Measurements from ENCODE around the gene DHX34. TPM values are rescaled to one million over a fixed set of nuclear protein-coding genes. Genes with fewer than 3 reads are reported as not detected.

The DHX34 gene
- total and polyA plus RNA-seq, 11 donors, result 3.7 to 13.3 (median 6.7) TPM

DNA sequence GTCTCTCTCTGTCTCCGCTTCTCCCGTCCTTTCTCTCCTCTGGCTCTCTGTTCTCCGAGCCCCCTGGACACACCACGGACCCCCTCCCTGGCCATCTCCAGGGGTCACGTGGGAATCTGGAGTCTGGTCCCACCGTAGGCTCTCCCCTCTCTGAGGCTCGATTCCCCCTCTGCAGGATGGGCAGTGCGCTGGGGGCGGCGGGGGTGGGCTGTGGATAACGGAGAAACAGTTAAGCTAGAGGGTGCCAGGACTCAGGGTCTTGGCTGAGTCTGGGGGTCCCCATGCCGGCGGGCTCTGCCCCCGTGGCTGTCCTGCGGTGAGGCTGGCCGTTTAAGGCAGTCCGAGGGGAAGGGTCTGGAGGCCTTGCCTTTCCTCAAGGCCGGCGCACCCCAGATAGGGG lies 70.7 kb downstream of the DHX34 start:
- TF ChIP-seq, protein P1, sequence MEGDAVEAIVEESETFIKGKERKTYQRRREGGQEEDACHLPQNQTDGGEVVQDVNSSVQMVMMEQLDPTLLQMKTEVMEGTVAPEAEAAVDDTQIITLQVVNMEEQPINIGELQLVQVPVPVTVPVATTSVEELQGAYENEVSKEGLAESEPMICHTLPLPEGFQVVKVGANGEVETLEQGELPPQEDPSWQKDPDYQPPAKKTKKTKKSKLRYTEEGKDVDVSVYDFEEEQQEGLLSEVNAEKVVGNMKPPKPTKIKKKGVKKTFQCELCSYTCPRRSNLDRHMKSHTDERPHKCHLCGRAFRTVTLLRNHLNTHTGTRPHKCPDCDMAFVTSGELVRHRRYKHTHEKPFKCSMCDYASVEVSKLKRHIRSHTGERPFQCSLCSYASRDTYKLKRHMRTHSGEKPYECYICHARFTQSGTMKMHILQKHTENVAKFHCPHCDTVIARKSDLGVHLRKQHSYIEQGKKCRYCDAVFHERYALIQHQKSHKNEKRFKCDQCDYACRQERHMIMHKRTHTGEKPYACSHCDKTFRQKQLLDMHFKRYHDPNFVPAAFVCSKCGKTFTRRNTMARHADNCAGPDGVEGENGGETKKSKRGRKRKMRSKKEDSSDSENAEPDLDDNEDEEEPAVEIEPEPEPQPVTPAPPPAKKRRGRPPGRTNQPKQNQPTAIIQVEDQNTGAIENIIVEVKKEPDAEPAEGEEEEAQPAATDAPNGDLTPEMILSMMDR (IDR thresholded peaks at IDR 0.05), result no peak
- TF ChIP-seq POLR2A (IDR thresholded peaks at IDR 0.05), result no peak
- DNase-seq, result peak in 1 of 5 donors; percentile 28
- no peak overlapping the region for H3K4me3 ChIP-seq
- peaks cover 0 to 22% (median 0%) of the 10 kb centered on the region in 12 donors for H3K4me1 ChIP-seq
- H3K27me3 ChIP-seq, result peaks cover 15 to 83% (median 73%) of the 10 kb centered on the region in 9 donors
- H3K36me3 ChIP-seq, result no peaks in the 10 kb centered on the region
- intact Hi-C loops (cut with DNase I), result loop anchor here in 1 of 10 donors (10.0 kb wide), 1 partner anchor 125 kb away; no protein-coding TSS in a partner anchor
- no peak for ATAC-seq
- H3K9me3 ChIP-seq, result no peaks in the 10 kb centered on the region
- H3K27ac ChIP-seq, result no peak overlapping the region
- WGBS, 4 donors, result 8 to 19% (median 11%) methylated on average over 15 to 19 of the region's 19 CpGs

GRCh38 chr19:47421244-47421786 lies 72.2 kb downstream of the DHX34 start:
- 6 to 10% (median 7%) methylated on average over 11 to 16 of the region's 16 CpGs for WGBS, 4 donors
- Histone ChIP-seq H3K4me1 (peaks cover 0 to 22% (median 0%) of the 10 kb centered on the region in 12 donors), H3K27me3 (peaks cover 12 to 89% (median 72%) of the 10 kb centered on the region in 9 donors), H3K36me3 (no peaks in the 10 kb centered on the region), H3K9me3 (no peaks in the 10 kb centered on the region), H3K27ac (no peak overlapping the region), H3K4me3 (no peak overlapping the region)
- DNase-seq, result no peak
- intact Hi-C loops (cut with DNase I), result loop anchor here in 1 of 10 donors (10.0 kb wide), 1 partner anchor 127 kb away; no protein-coding TSS in a partner anchor
- no peak for ATAC-seq
- TF ChIP-seq, protein P1 (IDR thresholded peaks at IDR 0.05), result no peak
- no peak for TF ChIP-seq POLR2A (IDR thresholded peaks at IDR 0.05)

DNA sequence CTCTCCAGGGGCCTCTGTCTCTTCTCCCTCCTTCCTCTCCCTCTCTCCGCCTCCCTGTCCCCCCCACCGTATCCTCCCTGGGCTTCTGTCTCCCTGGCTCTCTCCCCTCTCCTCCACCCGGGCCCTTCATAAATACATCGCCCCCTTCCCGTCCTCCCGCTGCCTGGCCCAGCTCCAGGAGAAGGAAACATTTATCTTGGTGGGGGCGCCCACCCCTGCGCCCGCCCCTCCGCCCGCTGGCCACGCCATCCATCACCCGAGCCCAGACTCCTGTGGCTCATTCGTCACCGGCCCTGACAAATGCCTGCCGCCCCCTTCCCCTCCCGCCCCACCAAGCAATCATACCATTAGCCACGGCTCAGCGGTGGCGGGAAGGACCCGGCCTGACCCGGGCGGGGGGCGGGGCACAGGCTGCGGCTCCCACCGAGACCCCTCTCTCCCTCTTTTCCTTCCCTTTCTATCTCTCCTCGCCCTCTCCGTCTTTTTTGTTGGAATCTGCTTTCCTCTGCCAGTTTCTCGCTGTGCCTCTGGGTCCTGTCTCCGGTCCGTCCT lies 72.8 kb downstream of the DHX34 start:
- no peak for TF ChIP-seq POLR2A (IDR thresholded peaks at IDR 0.05)
- TF ChIP-seq, protein P1 (IDR thresholded peaks at IDR 0.05), result no peak
- intact Hi-C loops (cut with DNase I), result loop anchor here in 1 of 10 donors (10.0 kb wide), 1 partner anchor 127 kb away; no protein-coding TSS in a partner anchor
- Histone ChIP-seq H3K36me3 (no peaks in the 10 kb centered on the region), H3K27ac (no peak overlapping the region), H3K4me3 (no peak overlapping the region), H3K9me3 (no peaks in the 10 kb centered on the region), H3K27me3 (peaks cover 12 to 87% (median 66%) of the 10 kb centered on the region in 9 donors), H3K4me1 (peaks cover 0 to 22% (median 0%) of the 10 kb centered on the region in 12 donors)
- WGBS, 4 donors, result 2 to 4% (median 2%) methylated on average over 31 of the region's 31 CpGs
- no peak for ATAC-seq
- no peak for DNase-seq

DNA sequence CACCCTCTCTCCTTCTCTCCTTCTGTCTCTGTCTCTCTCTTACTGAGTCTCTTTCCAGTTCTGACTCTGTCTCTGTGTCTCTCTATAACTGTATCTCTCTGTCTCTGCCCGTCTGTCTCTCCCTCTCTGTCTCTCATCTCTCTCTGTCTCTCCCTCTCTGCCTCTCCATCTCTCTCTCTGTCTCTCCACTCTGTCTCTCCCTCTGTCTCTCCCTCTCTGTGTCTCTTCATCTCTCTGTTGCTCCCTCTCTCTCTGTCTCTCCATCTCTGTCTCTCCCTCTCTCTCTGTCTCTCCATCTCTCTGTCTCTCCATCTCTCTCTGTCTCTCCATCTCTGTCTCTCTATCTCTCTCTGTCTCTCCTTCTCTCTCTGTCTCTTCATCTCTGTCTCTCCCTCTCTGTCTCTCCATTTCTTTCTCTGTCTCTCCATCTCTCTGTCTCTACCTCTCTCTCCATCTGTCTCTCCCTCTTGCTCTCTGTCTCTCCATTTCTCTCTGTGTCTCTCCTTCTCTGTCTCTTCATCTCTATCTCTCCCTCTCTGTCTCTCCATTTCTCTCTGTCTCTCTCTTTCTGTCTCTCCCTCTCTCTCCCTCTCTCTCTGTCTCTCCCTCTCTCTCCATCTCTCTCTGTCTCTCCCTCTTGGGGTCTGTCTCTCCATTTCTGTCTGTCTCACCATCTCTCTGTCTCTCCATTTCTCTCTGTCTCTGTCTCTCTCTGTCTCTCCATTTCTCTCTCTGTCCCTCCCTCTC lies 73.5 kb downstream of the DHX34 start:
- no peak for TF ChIP-seq POLR2A (IDR thresholded peaks at IDR 0.05)
- TF ChIP-seq, protein P1 (IDR thresholded peaks at IDR 0.05), result no peak
- Histone ChIP-seq H3K27ac (no peak overlapping the region), H3K9me3 (no peaks in the 10 kb centered on the region), H3K4me1 (peaks cover 0 to 22% (median 1%) of the 10 kb centered on the region in 12 donors), H3K4me3 (no peak overlapping the region), H3K36me3 (no peaks in the 10 kb centered on the region), H3K27me3 (peaks cover 12 to 83% (median 61%) of the 10 kb centered on the region in 9 donors)
- ATAC-seq (no peak), DNase-seq (no peak)
- WGBS, 4 donors, result 5 to 11% (median 8%) methylated on average over 1 of the region's 1 CpG
- intact Hi-C loops (cut with DNase I), result loop anchor here in 1 of 10 donors (10.0 kb wide), 1 partner anchor 128 kb away; no protein-coding TSS in a partner anchor

All from heart left ventricle (tissue), 16 donors.